MM.1S (cell line): Measurements from ENCODE around the gene TMEM108.

Experiments
- DNase-seq: peaks from one replicate; pipeline ENCODE4 v3.0.0-alpha.2; 2015
- H2AFZ ChIP-seq: fragments of 300-600 bp; sonication (generic); 2 replicates; pipeline ENCODE4 v1.6.0; 2016; ENCODE audit warnings: antibody characterized with exemption, low read length
- H3F3A ChIP-seq: fragments of 300-600 bp; sonication (generic); 2 replicates; pipeline ENCODE4 v1.6.1; 2016; ENCODE audit warnings: mild to moderate bottlenecking, antibody characterized with exemption, low read length, moderate library complexity, mixed read lengths; ENCODE audit not compliant: insufficient read depth
- H3K27ac ChIP-seq: fragments of 300-600 bp; sonication (generic); 2 replicates; pipeline ENCODE4 v1.5.1; 2016; ENCODE audit warnings: mild to moderate bottlenecking, low read length
- H3K27me3 ChIP-seq: fragments of 300-600 bp; sonication (generic); replicated peaks from 2 replicates; pipeline ENCODE4 v1.6.0; 2016; ENCODE audit warnings: low read length; ENCODE audit not compliant: insufficient read depth
- H3K36me3 ChIP-seq: fragments of 300-600 bp; sonication (generic); replicated peaks from 2 replicates; pipeline ENCODE4 v1.6.1; 2016; ENCODE audit warnings: mild to moderate bottlenecking, low read length, mixed read lengths; ENCODE audit not compliant: insufficient read depth
- H3K4me1 ChIP-seq: fragments of 300-600 bp; sonication (generic); 2 replicates; pipeline ENCODE4 v1.6.1; 2016; ENCODE audit warnings: low read length, mixed read lengths
- H3K4me2 ChIP-seq: fragments of 300-600 bp; sonication (generic); 2 replicates; pipeline ENCODE4 v1.6.0; 2016; ENCODE audit warnings: low read depth, low read length
- H3K4me3 ChIP-seq: fragments of 300-600 bp; sonication (generic); 2 replicates; pipeline ENCODE4 v1.5.1; 2016; ENCODE audit warnings: low read length, mixed read lengths
- H3K79me2 ChIP-seq: fragments of 300-600 bp; sonication (generic); 2 replicates; pipeline ENCODE4 v1.6.1; 2016; ENCODE audit warnings: mixed run types, low read length, mixed read lengths
- H3K9ac ChIP-seq: fragments of 300-600 bp; sonication (generic); 2 replicates; pipeline ENCODE4 v1.6.1; 2016; ENCODE audit warnings: low read length, mixed read lengths
- H3K9me2 ChIP-seq: fragments of 300-600 bp; sonication (generic); replicated peaks from 2 replicates; pipeline ENCODE4 v1.6.1; 2016; ENCODE audit warnings: mild to moderate bottlenecking, low read length, mixed read lengths; ENCODE audit not compliant: insufficient read depth
- H3K9me3 ChIP-seq: fragments of 300-600 bp; sonication (generic); replicated peaks from 2 replicates; pipeline ENCODE4 v1.6.1; 2016; ENCODE audit warnings: mild to moderate bottlenecking, low read length, mixed read lengths; ENCODE audit not compliant: insufficient read depth
- H4K20me1 ChIP-seq: fragments of 300-600 bp; sonication (generic); 2 replicates; pipeline ENCODE4 v1.6.1; 2016; ENCODE audit warnings: mild to moderate bottlenecking, low read length, moderate library complexity, mixed read lengths; ENCODE audit not compliant: insufficient read depth
- CTCF ChIP-seq: fragments of 300-600 bp; sonication (generic); IDR thresholded peaks from 2 replicates; pipeline ENCODE4 v1.5.1; 2016; ENCODE audit warnings: antibody characterized with exemption, low read length, mixed read lengths
- EZH2 ChIP-seq: fragments of 300-600 bp; sonication (generic); optimal IDR thresholded peaks from 2 replicates; pipeline ENCODE3; 2017; ENCODE audit warnings: low read depth, mild to moderate bottlenecking, antibody characterized with exemption, low read length, mixed read lengths
- EZH2phosphoT487 ChIP-seq: fragments of 300-600 bp; sonication (generic); IDR thresholded peaks from 2 replicates; pipeline ENCODE4 v1.6.1; 2018; ENCODE audit warnings: antibody characterized with exemption, low read length

Gene TMEM108

GRCh38 chr3:133393691-133394474 lies 355.7 kb downstream of the TMEM108 start:
- TF ChIP-seq EZH2 (no peak), CTCF (no peak)
- H3K36me3 ChIP-seq, result no peaks in the 10 kb centered on the region
- peaks cover 9% of the 10 kb centered on the region for H3K4me1 ChIP-seq
- H3K79me2 ChIP-seq, result no peaks in the 10 kb centered on the region
- no peaks in the 10 kb centered on the region for H3K9me2 ChIP-seq
- DNase-seq, result no peak
- H3K9ac ChIP-seq, result no peak overlapping the region
- H3K27ac ChIP-seq, result no peak overlapping the region
- H2AFZ ChIP-seq, result no peak overlapping the region
- H3F3A ChIP-seq, result no peaks in the 10 kb centered on the region
- H4K20me1 ChIP-seq, result no peaks in the 10 kb centered on the region
- H3K27me3 ChIP-seq, result no peaks in the 10 kb centered on the region
- no peaks in the 10 kb centered on the region for H3K9me3 ChIP-seq
- H3K4me3 ChIP-seq, result no peak overlapping the region
- H3K4me2 ChIP-seq, result no peak overlapping the region

- H3K9me2 ChIP-seq, result no peaks in the 10 kb centered on the region
- peak; percentile 30 for DNase-seq
Measured at GRCh38 chr3:133394561-133395311, 356.5 kb downstream of the TMEM108 start.

GRCh38 chr3:133396906-133397305 lies 358.7 kb downstream of the TMEM108 start:
- no peak overlapping the region for H3K27ac ChIP-seq
- no peak for TF ChIP-seq CTCF
- TF ChIP-seq EZH2phosphoT487, result no peak
- no peak for TF ChIP-seq EZH2

More at GRCh38 chr3:133394561-133395311, 356.5 kb downstream of the TMEM108 start:
- H3K4me1 ChIP-seq, result peaks cover 9% of the 10 kb centered on the region
- H2AFZ ChIP-seq, result peak overlapping the region; percentile 30; the same call in 1 of the 2 replicates
- TF ChIP-seq EZH2 (no peak), CTCF (no peak), EZH2phosphoT487 (no peak)
- H3F3A ChIP-seq, result no peaks in the 10 kb centered on the region
- H3K79me2 ChIP-seq, result no peaks in the 10 kb centered on the region
- H3K27ac ChIP-seq, result peak overlapping the region; percentile 7; the same call in 1 of the 2 replicates
- peak overlapping the region; percentile 5; the same call in 1 of the 2 replicates for H3K4me2 ChIP-seq
- H3K36me3 ChIP-seq, result no peaks in the 10 kb centered on the region
- no peaks in the 10 kb centered on the region for H4K20me1 ChIP-seq
- H3K9ac ChIP-seq, result no peak overlapping the region
- no peak overlapping the region for H3K4me3 ChIP-seq
- no peaks in the 10 kb centered on the region for H3K27me3 ChIP-seq
- H3K9me3 ChIP-seq, result no peaks in the 10 kb centered on the region

More at GRCh38 chr3:133396906-133397305, 358.7 kb downstream of the TMEM108 start:
- Histone ChIP-seq H3K27me3 (no peaks in the 10 kb centered on the region), H4K20me1 (no peaks in the 10 kb centered on the region), H3F3A (no peaks in the 10 kb centered on the region), H3K4me2 (no peak overlapping the region), H3K4me3 (no peak overlapping the region), H2AFZ (no peak overlapping the region), H3K79me2 (no peaks in the 10 kb centered on the region), H3K36me3 (no peaks in the 10 kb centered on the region), H3K9ac (no peak overlapping the region), H3K9me2 (no peaks in the 10 kb centered on the region), H3K4me1 (peaks cover 9% of the 10 kb centered on the region), H3K9me3 (no peaks in the 10 kb centered on the region)
- DNase-seq, result no peak
